Ramos (cell line): ENCODE data around the gene TGIF2LX.
"Not testable (repeated sequence)": the region's sequence is repeated elsewhere in the genome, so short reads cannot be mapped to it uniquely, and the experiment has no call there.

ENCODE experiments used
- in situ Hi-C: fragments of 300-500 bp; cut with MboI; formaldehyde crosslinking; loops from one replicate; pipeline ENCODE4 v1.14.3; 2022; ENCODE audit warnings: low sequenced_read_pairs; ENCODE audit not compliant: unreplicated experiment

Gene TGIF2LX

DNA sequence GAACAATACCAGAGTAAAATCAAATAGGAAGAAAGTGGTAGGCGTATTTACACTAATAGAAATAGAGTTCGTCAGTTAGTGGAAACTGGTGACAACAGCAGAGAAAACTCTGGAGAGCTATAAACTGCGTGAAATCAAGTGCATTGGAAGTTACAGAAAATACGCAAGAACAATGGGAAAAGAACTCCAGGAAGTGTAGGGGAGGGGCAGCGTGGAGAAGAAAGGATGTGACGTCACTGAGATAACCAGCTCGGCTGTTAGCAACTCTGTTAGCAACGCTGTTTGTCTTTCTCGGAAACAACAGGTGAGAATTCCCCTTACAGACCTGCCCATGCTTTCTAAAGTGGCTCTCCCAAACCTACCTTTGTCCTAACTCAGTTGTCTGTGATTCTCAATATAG, at the start of gene TGIF2LX:
Gene TGIF2LX, plus strand, starts transcription at position 244 of the 400 bp plus-strand sequence. CDS start 178 bp downstream, outside the sequence.
- in situ Hi-C loops = not testable (repeated sequence)

DNA sequence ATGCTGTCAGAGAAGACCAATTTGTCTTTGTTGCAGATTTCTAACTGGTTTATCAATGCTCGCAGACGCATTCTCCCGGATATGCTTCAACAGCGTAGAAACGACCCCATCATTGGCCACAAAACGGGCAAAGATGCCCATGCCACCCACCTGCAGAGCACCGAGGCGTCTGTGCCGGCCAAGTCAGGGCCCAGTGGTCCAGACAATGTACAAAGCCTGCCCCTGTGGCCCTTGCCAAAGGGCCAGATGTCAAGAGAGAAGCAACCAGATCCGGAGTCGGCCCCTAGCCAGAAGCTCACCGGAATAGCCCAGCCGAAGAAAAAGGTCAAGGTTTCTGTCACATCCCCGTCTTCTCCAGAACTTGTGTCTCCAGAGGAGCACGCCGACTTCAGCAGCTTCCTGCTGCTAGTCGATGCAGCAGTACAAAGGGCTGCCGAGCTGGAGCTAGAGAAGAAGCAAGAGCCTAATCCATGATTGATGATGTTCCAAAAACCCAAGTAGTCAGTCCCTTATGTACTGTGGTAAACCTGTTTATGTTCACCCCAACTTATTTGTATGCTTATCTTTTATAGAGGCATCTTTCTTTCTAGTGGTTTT, 728 bp downstream of the TGIF2LX start:
- in situ Hi-C loops = not testable (repeated sequence)

DNA sequence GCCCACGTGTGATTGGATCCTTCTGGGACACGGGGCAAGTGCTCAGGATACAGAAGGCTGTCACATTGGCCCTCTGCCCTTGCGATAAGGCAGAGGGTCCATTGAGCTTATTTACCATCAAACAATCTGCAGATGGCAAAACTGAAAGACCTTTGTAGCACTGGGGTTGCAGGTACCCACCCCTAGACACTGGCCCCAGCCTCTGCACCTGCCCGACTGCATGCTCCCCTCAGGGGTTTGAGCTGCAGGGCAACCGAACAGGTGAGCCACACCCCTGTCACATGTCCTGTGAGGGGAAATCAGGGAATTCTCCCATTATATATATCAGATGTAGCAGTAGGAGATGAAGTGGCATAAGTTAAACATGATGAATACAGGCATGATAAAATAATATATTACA, 21.4 kb downstream of the TGIF2LX start:
- in situ Hi-C loops = not testable (repeated sequence)

DNA sequence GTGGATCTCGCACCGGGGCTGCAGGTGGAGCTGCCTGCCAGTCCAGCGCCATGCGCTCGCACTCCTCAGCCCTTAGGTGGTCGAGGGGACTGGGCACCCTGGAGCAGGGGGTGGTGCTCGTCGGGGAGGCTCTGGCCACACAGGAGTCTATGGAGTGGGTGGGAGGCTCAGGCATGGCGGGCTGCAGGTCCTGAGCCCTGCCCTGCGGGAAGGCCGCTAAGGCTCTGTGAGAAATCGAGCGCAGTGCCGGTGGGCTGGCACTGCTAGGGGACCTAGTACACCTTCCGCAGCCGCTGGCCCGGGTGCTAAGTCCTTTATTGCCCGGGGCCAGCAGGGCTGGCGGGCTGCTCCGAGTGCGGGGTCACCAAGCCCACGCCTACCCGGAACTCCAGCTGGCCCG, 43.9 kb downstream of the TGIF2LX start:
- in situ Hi-C loops = not testable (repeated sequence)
